Mesenchymal stem cell (in vitro differentiated cells and primary cell): ENCODE measurements around the gene GCHFR.

ENCODE experiments used
- DNase-seq: peaks from one replicate; pipeline ENCODE4 v3.0.0-alpha.2; 2013
- H2AFZ ChIP-seq: one replicate; pipeline ENCODE4 v1.6.1; 2013; ENCODE audit warnings: low read depth, mild to moderate bottlenecking, control low read depth, inconsistent platforms, low read length, moderate library complexity
- H2AK5ac ChIP-seq: 2 replicates; pipeline ENCODE4 v1.6.1; 2013; ENCODE audit warnings: low read length, moderate library complexity, mild to moderate bottlenecking, inconsistent platforms; ENCODE audit not compliant: severe bottlenecking
- H2BK120ac ChIP-seq: one replicate; pipeline ENCODE4 v1.6.1; 2013; ENCODE audit warnings: low read depth, mild to moderate bottlenecking, inconsistent platforms, low read length, moderate library complexity
- H2BK12ac ChIP-seq, 2 experiments: one replicate each; pipeline ENCODE4 v1.6.1; 2013; ENCODE audit warnings: inconsistent platforms in 2 of 2, low read length in 2 of 2, mild to moderate bottlenecking in 2 of 2, moderate library complexity in 2 of 2, control low read depth in 1 of 2
- H2BK15ac ChIP-seq: one replicate; pipeline ENCODE4 v1.6.1; 2013; ENCODE audit warnings: mild to moderate bottlenecking, low read depth, inconsistent platforms; ENCODE audit not compliant: poor library complexity, severe bottlenecking
- H2BK5ac ChIP-seq: 2 replicates; pipeline ENCODE4 v1.6.1; 2013; ENCODE audit warnings: low read depth, mild to moderate bottlenecking, low read length, control low read depth, inconsistent platforms; ENCODE audit not compliant: poor library complexity, severe bottlenecking
- H3K14ac ChIP-seq, 2 experiments: one replicate each; pipeline ENCODE4 v1.6.1; 2013; ENCODE audit warnings: inconsistent platforms in 2 of 2, low read length in 2 of 2, control low read depth in 1 of 2, mild to moderate bottlenecking in 1 of 2, moderate library complexity in 1 of 2
- H3K18ac ChIP-seq, 2 experiments: one replicate each; pipeline ENCODE4 v1.6.1; 2013; ENCODE audit warnings: inconsistent platforms in 2 of 2, low read length in 2 of 2, control low read depth in 1 of 2, low read depth in 1 of 2, mild to moderate bottlenecking in 1 of 2
- H3K23ac ChIP-seq, 2 experiments: one replicate each; pipeline ENCODE4 v1.6.1; 2013; ENCODE audit warnings: inconsistent platforms in 2 of 2, low read length in 2 of 2, mild to moderate bottlenecking in 2 of 2, moderate library complexity in 2 of 2, control low read depth in 1 of 2
- H3K27ac ChIP-seq: 2 replicates; pipeline ENCODE4 v1.5.1; 2013; ENCODE audit warnings: mild to moderate bottlenecking, moderate library complexity, low read length, control low read depth, inconsistent platforms; ENCODE audit not compliant: poor library complexity, severe bottlenecking
- H3K27me3 ChIP-seq, 2 experiments: 2 replicates each; pipeline versions ENCODE4 v1.6.1 to v1.7.0; 2013; ENCODE audit warnings: low read length in 2 of 2, mild to moderate bottlenecking in 2 of 2, moderate library complexity in 2 of 2, control low read depth in 1 of 2, inconsistent platforms in 1 of 2; ENCODE audit not compliant: control insufficient read depth in 1 of 2, insufficient read depth in 1 of 2
- H3K36me3 ChIP-seq, 2 experiments: 2 replicates each; pipeline versions ENCODE4 v1.6.1 to v1.7.0; 2013; ENCODE audit warnings: low read length in 2 of 2, control low read depth in 1 of 2, inconsistent platforms in 1 of 2, low read depth in 1 of 2, mild to moderate bottlenecking in 1 of 2; ENCODE audit not compliant: insufficient read depth in 2 of 2, control insufficient read depth in 1 of 2
- H3K4ac ChIP-seq, 2 experiments: one replicate each; pipeline ENCODE4 v1.6.1; 2013; ENCODE audit warnings: inconsistent platforms in 2 of 2, low read length in 2 of 2, mild to moderate bottlenecking in 2 of 2, moderate library complexity in 2 of 2, control low read depth in 1 of 2, low read depth in 1 of 2
- H3K4me1 ChIP-seq: 2 replicates; pipeline ENCODE4 v1.6.1; 2013; ENCODE audit warnings: low read depth, low read length, control low read depth; ENCODE audit not compliant: control insufficient read depth, insufficient read depth
- H3K4me2 ChIP-seq: 2 replicates; pipeline ENCODE4 v1.6.1; 2013; ENCODE audit warnings: low read length, mild to moderate bottlenecking, inconsistent platforms; ENCODE audit not compliant: poor library complexity, severe bottlenecking
- H3K4me3 ChIP-seq, 2 experiments: 2 replicates each; pipeline versions ENCODE4 v1.5.1 to v1.7.0; 2013; ENCODE audit warnings: low read length in 2 of 2, mild to moderate bottlenecking in 2 of 2, control low read depth in 1 of 2, low read depth in 1 of 2; ENCODE audit not compliant: insufficient read depth in 1 of 2
- H3K79me1 ChIP-seq: replicated peaks from 2 replicates; pipeline ENCODE4 v1.6.1; 2013; ENCODE audit warnings: mild to moderate bottlenecking, control low read depth, low read length, inconsistent platforms; ENCODE audit not compliant: poor library complexity, severe bottlenecking
- H3K9ac ChIP-seq: 2 replicates; pipeline ENCODE4 v1.7.0; 2013; ENCODE audit warnings: mild to moderate bottlenecking, low read length, moderate library complexity
- H3K9me3 ChIP-seq: 2 replicates; pipeline ENCODE4 v1.7.0; 2013; ENCODE audit warnings: mild to moderate bottlenecking, low read length; ENCODE audit not compliant: control insufficient read depth
- H4K8ac ChIP-seq: one replicate; pipeline ENCODE4 v1.6.1; 2013; ENCODE audit warnings: inconsistent platforms, mild to moderate bottlenecking, low read length, moderate library complexity
- H4K91ac ChIP-seq: one replicate; pipeline ENCODE4 v1.6.1; 2013; ENCODE audit warnings: mild to moderate bottlenecking, low read length, inconsistent platforms
- WGBS: methylation state at CpG from one replicate; pipeline ENCODE4 v1.1.7; 2013; ENCODE audit warnings: mixed read lengths; 5-methylcytosine and 5-hydroxymethylcytosine counted together

GCHFR gene

DNA sequence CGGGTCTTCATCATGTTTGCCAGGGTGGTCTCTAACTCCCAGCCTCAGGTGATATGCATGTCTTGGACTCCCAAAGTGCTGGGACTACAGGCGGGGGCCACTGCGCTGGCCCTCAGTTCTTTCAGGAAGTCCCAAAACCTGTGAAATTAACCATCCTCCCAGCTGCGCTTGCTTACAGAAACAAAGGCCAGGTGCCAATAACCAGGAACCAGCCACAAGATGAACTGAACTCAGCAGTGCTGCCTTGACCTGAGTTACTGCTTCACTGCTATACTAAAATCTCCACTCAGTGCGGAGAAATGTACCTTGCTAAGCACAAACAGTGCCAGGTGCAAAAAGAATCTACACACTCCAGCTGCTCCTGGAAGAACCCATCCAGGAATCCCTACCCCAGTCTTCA is 3.9 kb upstream of the GCHFR start:
- Histone ChIP-seq H3K4me2 (no peak overlapping the region), H3K18ac (no peak overlapping the region)

DNA sequence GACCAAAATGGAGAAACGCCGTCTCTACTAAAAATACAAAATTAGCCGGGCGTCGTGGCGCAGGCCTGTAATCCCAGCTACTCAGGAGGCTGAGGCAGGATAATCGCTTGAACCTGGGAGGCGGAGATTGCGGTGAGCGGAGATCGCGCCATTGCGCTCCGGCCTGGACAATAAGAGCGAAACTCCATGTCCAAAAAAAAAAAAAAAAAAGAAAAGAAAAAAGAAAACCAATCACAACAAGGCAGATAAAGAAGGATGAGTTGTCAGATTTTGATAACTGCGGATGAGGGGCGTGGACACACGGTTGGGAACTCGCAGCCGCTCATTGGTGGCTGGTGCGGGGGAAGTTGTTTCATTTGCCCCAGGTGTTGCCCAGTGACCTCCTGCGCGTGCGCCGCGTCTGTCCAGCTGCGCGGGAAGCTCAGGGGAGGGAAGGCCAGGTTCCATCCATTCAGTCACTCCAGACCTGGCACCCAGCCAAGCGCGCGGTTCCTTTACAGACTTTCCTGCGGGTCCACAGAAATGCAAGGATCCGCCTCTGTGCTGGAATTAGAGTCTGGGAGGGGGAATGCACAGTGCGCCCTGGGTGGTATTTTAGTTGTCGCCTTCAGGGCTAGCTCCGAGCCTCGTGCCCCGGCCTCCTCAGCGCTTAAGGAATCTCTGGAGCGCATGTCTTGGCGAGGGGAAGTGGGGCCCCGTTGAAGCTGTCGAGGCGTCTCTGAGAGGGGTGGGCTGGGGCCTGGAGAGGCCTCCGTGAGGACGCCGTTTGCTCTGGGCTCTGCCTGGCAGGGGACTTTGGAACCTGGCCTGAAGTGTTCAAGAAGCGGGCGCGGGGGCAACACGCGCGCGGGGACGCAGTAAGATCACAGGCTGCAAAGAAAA is 708 bp upstream of the GCHFR start:
- Histone ChIP-seq H3K79me1 (peaks cover under 1% of the 10 kb centered on the region), H2AK5ac (no peak overlapping the region), H3K18ac (peak overlapping the region; percentile 78 to 89), H2AFZ (peak overlapping the region; percentile 95), H2BK120ac (peak overlapping the region; percentile 64), H4K91ac (peak overlapping the region; percentile 64), H3K14ac (no peak overlapping the region), H3K27me3 (peaks cover 0 to 3% of the 10 kb centered on the region in 2 experiments), H2BK5ac (no peak overlapping the region), H3K4me3 (peak overlapping the region; percentile 68 to 81), H3K23ac (peak overlapping the region in 1 of 2 experiments; percentile 91), H2BK15ac (peak overlapping the region; percentile 82), H3K36me3 (peaks cover 0 to 12% of the 10 kb centered on the region in 2 experiments), H3K4me1 (peaks cover 42% of the 10 kb centered on the region), H3K9me3 (no peaks in the 10 kb centered on the region), H3K4me2 (peak overlapping the region; percentile 99), H2BK12ac (peak overlapping the region; percentile 25 to 55), H4K8ac (peak overlapping the region; percentile 90), H3K9ac (peak overlapping the region; percentile 67), H3K4ac (peak overlapping the region; percentile 2 to 73), H3K27ac (no peak overlapping the region)
- no peak for DNase-seq
- 52% methylated on average over 46 of the region's 55 CpGs for WGBS

More for the DNA sequence above, 3.9 kb upstream of the GCHFR start:
- Histone ChIP-seq H3K14ac (no peak overlapping the region), H4K91ac (no peak overlapping the region), H2BK5ac (no peak overlapping the region), H3K9me3 (no peaks in the 10 kb centered on the region), H2BK120ac (no peak overlapping the region), H4K8ac (no peak overlapping the region), H3K27me3 (peaks cover 0 to 3% of the 10 kb centered on the region in 2 experiments), H3K4me1 (peaks cover 16% of the 10 kb centered on the region), H2AK5ac (no peak overlapping the region), H3K79me1 (peaks cover under 1% of the 10 kb centered on the region), H3K9ac (no peak overlapping the region), H3K4me3 (no peak overlapping the region), H3K4ac (no peak overlapping the region), H2BK12ac (no peak overlapping the region), H3K27ac (no peak overlapping the region), H2BK15ac (no peak overlapping the region), H3K36me3 (no peaks in the 10 kb centered on the region), H3K23ac (no peak overlapping the region), H2AFZ (no peak overlapping the region)
- WGBS, result 98% methylated on average over 5 of the region's 5 CpGs
- no peak for DNase-seq

DNA sequence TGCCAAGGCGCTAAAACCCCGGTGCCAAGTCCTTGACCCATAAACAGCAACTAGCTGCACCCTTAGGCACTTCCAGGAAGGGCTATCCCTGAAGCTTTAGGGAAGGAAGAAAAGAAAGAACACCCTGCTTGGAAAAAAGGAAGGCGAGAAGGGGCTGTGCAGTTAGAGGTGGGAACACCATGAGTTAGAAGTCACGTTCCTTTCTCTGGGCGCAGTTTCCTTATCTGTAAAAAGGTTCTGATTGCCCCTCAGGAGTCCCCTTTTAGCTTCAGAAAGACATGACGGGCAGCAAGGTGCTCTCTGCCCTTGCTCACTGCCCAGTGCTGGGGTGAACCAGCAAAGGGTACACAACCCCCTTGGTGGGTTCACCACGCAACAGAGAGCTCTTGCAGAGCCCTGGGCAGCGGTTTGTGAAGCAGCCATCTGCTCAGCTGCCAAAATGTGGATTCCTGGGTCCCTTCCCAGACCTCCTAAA is 798 bp downstream of the GCHFR start:
- no peak overlapping the region for H3K14ac ChIP-seq
- H3K23ac ChIP-seq, result no peak overlapping the region
- H3K27me3 ChIP-seq, result peaks cover 0 to 3% of the 10 kb centered on the region in 2 experiments
- 39% methylated on average over 6 of the region's 8 CpGs for WGBS
- no peak overlapping the region for H2BK15ac ChIP-seq
- peaks cover 3% of the 10 kb centered on the region for H3K79me1 ChIP-seq
- H2BK5ac ChIP-seq, result no peak overlapping the region
- H3K18ac ChIP-seq, result peak overlapping the region in 1 of 2 experiments; percentile 45
- H2AFZ ChIP-seq, result peak overlapping the region; percentile 95
- H3K27ac ChIP-seq, result no peak overlapping the region
- peak overlapping the region in 1 of 2 experiments; percentile 19 for H3K4ac ChIP-seq
- H3K4me2 ChIP-seq, result peak overlapping the region; percentile 99
- H3K4me1 ChIP-seq, result peaks cover 57% of the 10 kb centered on the region
- peak overlapping the region; percentile 68 to 81 for H3K4me3 ChIP-seq
- no peak overlapping the region for H4K91ac ChIP-seq
- peak overlapping the region; percentile 67 for H3K9ac ChIP-seq
- no peak overlapping the region for H2BK120ac ChIP-seq
- H2BK12ac ChIP-seq, result no peak overlapping the region
- peak; percentile 37 for DNase-seq
- H4K8ac ChIP-seq, result peak overlapping the region; percentile 60
- peaks cover 5 to 22% of the 10 kb centered on the region in 2 experiments for H3K36me3 ChIP-seq
- no peaks in the 10 kb centered on the region for H3K9me3 ChIP-seq
- H2AK5ac ChIP-seq, result no peak overlapping the region

DNA sequence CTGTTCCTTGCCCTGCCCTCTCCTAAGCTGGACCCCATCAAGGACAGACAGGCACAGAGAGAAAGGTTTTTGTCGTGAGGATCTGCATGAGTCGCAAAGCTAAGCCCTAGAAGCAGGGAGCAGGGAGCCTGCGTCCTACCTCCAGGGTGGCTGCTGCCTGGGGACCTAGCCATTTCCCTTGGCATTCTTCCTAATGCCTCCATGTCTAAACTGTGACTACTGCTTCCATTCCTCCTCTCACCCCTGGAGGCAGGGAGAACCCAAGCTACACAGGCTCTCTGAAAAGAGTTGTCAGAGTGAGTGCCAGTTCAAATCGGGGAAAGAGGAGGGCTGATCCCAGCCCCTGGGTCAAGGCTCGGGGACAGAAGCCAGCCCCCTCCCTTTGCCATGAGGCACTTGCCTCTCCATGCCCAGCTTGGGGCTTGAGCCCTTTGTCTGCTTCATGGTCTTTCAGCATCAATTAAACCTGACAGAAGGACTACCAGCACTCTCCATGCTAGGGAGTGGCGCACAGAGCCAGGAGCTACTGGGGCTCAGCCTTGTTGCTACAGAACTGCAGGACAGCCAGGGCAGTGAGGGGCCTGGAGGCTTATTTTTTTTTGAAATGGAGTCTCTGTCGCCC is 2.4 kb downstream of the GCHFR start:
- Histone ChIP-seq H4K8ac (no peak overlapping the region), H4K91ac (no peak overlapping the region), H3K36me3 (peaks cover 7 to 24% of the 10 kb centered on the region in 2 experiments), H3K79me1 (peaks cover 3% of the 10 kb centered on the region), H3K4me2 (no peak overlapping the region), H3K27me3 (no peaks in the 10 kb centered on the region), H2BK12ac (peak overlapping the region in 1 of 2 experiments; percentile 33), H3K4me3 (no peak overlapping the region), H3K4me1 (peaks cover 74% of the 10 kb centered on the region), H3K4ac (no peak overlapping the region), H2BK15ac (no peak overlapping the region), H3K23ac (peak overlapping the region in 1 of 2 experiments; percentile 57), H2AK5ac (peak overlapping the region; percentile 18), H3K9me3 (no peaks in the 10 kb centered on the region), H3K14ac (no peak overlapping the region), H3K18ac (peak overlapping the region in 1 of 2 experiments; percentile 59), H3K27ac (no peak overlapping the region), H3K9ac (no peak overlapping the region), H2BK5ac (no peak overlapping the region), H2AFZ (no peak overlapping the region), H2BK120ac (no peak overlapping the region)
- 86% methylated on average over 7 of the region's 7 CpGs for WGBS
- no peak for DNase-seq
